NK-92 (cell line): ENCODE measurements around the gene HSBP1L1.

Experiments
- DNase-seq: peaks from one replicate; lab custom pipeline; 2025; ENCODE audit not compliant: unreplicated experiment; lab: John Stamatoyannopoulos, UW

The HSBP1L1 gene

DNA sequence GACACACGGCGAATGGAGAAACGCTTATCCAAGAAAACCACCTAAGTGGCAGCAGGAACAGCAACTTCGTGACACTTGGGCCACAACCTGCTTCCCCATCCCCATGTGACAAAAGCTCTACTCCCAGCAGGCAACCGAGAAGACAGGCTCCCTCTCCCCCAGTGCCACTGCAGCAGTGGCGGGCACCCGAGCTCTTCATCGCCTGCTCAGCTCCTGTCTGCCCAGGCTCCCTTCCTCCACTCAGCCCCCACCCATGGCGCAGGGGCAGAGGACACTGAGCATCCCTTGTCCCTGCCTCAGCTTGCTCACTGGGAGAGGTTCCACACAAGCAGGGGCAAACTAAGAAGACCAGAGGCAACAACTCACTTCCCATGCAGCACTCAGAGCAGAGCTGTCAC is 35.9 kb upstream of the HSBP1L1 start:
- no peak for DNase-seq

- no peak for DNase-seq
These were observed 34.3 kb upstream of the HSBP1L1 start for GRCh38 chr18:79930020-79930642.

- DNase-seq, result no peak
These were observed 33.0 kb upstream of the HSBP1L1 start for GRCh38 chr18:79931475-79931874.

DNA sequence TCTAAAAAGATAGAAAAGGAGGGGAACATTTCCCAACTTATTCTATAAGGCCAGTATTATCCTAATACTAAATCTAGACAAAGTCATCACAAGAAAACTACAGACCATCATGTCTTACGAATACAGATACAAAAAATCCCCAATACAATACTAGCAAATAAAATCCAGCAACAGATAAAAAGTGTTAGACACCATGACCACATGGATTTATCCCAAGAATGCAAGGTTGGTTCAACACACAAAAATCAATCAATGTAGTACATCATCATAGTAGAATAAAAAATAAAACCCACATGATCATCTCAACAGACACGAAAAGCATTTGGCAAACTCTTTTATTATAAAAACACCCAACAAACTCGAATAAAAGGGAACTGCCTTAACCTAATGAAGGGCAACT is 31.5 kb upstream of the HSBP1L1 start:
- no peak for DNase-seq

DNA sequence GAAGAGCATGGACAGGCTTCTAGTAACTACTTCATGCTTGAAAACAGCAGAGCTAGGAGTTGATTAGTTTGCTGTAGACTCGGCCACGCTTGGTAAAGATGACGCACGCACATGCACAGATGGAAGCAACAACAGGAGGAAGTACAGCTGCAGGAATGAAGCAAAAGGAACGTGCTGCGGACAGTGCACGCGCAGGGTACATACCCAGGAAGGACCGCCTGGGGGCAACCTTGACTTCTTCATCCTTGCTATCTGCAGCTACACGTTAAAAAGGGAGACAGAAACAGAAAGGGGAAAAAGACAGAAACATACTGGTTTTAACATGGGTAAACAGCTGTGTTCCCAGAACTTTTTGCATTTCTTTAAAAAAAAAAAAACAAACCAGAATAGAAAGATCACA is 30.7 kb upstream of the HSBP1L1 start:
- DNase-seq, result no peak

GRCh38 chr18:79934311-79935097 is 29.9 kb upstream of the HSBP1L1 start:
- DNase-seq, result no peak

DNA sequence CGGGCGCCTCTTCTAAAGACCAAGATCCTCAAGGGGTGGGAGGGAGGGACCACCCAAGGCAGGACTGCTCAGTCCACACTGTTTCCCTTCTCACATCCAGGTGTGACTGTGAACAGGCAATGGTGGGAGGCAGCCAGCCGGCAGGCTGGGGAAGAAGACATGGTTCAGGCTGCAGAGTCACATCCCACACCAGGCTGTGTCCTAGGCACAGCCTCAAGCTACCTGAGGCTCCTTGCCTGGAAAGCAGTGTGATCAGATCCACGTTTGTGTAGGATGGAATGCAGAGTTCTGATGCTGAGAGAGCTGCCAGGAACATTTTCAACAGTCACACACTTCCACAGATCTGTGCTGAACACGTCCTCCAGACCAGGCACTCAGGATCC is 29.4 kb upstream of the HSBP1L1 start:
- no peak for DNase-seq

GRCh38 chr18:79935499-79935898 is 28.9 kb upstream of the HSBP1L1 start:
- no peak for DNase-seq

- DNase-seq, result no peak
These were observed 28.5 kb upstream of the HSBP1L1 start for GRCh38 chr18:79935925-79936324.

DNA sequence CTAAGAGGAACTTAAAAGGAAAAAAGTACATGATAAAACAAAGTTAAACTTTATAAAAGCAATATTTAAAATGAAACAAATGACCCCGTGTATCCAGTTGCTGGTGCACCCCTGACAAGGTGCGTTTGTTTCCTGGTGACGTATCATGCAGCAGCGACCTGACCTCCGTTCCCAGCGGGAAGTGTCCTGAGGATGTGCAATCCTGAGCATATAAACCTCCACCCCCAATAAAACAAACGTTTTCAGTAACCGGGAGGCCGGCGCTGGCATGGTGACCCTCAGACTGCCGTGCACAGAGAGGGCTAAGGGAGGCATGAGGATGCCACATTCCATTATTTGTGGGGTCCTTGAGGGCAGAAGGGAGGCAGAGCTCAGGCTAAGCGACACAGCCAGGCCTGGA is 27.8 kb upstream of the HSBP1L1 start:
- DNase-seq, result no peak

DNA sequence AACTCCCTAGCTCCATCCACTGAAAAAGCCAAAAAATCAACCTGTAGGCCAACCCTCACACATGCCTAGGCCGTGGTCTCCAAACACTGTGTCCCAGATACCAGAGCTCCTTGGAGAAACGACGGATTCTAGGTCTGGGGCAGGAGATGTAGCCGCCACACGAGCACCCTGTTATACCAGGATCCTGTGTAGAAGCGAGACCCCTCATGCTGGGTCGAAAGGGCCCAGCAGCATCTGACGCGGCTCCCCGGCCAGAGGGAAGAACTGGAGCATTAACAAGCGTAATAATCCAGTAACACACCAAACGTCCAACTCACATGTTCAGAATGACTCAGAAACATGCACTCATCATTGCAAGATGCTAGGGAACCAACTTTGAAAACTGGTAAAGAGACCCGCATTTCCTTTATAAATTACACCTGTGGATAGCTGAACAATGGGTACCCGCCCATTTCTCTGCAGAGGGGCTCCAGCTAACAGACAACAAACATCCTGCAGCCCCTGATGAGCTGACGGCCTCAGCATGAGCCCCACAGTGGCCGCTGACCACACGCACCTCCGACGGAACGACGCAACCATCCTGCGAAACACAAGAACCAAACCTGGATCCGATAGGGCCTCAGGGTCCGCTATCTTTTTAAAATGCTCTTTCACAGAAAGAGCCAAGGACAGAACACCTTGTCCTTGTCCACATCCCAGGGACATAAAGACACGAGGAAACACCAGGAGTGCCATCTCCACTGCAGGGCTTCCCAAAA is 27.2 kb upstream of the HSBP1L1 start:
- no peak for DNase-seq

DNA sequence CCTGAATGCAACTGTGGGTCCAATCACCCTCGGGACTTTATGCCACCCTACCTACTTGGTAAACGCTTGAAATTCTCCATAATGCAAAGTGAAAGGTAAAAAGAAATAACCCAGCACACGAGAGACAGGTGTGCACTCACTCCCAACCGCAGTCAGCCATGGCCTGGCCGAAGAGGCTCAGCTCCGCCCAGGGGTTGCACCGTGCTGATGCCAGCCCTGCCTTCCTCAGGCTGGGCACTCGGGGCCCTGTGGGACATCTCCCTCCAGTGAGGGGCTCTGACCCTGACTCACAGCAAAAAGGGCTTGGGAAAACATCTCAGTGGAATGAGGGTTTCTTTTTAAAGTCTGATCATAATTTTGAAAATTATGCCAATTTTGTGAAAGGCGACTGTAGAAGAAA is 26.2 kb upstream of the HSBP1L1 start:
- no peak for DNase-seq

GRCh38 chr18:79939096-79939495 is 25.3 kb upstream of the HSBP1L1 start:
- DNase-seq, result no peak

- DNase-seq, result no peak
These were observed 24.2 kb upstream of the HSBP1L1 start for GRCh38 chr18:79940126-79940813.

DNA sequence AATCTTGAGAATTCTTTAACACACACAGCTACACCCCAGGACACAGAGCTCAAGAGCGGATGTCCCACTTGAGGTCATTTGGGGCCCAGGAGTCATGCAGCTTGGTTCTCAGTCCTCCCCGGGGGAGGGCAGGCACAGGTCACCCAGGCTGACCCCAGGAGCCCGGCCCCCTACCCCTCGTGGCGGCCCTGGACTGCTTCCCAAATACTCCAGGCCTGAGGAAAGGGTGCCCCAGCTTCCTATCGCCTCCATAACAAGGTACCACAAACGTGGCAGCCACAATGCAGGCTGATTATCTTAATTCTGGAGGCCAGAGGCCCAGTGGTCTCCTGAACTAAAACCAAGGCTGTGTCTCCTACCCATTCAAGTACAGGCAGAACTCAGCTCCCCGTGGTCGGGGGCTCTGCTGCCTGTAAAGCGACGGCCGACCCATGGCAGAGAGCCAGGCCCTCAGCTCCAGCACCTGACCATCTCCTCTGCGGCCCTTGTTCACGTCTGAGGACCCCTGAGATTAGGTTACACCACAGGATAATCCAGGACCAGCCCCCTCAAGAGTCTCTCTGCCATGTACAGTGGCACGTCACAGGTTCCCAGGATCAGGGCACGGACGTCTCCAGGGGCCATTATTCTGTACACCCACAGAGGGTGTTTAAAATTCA is 23.5 kb upstream of the HSBP1L1 start:
- DNase-seq, result no peak

DNA sequence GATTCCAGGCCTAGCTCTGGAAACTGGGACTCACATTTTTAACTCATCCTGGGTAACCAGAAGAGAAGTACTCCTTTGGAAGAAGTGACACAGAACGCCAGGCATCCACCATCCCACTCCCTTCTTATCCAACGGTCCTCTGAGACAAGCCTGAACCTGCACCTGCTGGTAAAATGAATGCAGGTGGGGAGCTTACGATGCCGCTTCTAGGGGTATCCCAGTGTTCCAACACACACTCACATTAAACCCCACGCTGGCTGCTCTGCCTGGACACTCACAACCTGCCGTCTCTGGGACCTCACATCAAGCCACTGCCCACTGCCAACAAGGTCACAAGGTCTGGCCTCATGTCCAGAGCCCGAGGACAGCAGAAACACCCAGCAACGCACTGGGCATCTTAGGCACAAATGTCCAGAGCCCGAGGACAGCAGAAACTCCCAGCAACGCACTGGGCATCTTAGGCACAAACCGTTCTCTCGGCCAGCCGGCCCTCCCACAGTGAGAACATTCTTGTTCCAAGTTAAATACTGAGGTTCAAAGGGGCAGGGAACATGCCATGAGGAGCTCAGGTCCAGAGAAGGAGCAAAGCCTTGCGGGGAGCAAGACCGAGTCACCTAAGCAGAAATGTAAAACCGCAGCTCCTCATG is 22.8 kb upstream of the HSBP1L1 start:
- DNase-seq, result no peak

GRCh38 chr18:79942211-79942610 is 22.2 kb upstream of the HSBP1L1 start:
- DNase-seq, result no peak

DNA sequence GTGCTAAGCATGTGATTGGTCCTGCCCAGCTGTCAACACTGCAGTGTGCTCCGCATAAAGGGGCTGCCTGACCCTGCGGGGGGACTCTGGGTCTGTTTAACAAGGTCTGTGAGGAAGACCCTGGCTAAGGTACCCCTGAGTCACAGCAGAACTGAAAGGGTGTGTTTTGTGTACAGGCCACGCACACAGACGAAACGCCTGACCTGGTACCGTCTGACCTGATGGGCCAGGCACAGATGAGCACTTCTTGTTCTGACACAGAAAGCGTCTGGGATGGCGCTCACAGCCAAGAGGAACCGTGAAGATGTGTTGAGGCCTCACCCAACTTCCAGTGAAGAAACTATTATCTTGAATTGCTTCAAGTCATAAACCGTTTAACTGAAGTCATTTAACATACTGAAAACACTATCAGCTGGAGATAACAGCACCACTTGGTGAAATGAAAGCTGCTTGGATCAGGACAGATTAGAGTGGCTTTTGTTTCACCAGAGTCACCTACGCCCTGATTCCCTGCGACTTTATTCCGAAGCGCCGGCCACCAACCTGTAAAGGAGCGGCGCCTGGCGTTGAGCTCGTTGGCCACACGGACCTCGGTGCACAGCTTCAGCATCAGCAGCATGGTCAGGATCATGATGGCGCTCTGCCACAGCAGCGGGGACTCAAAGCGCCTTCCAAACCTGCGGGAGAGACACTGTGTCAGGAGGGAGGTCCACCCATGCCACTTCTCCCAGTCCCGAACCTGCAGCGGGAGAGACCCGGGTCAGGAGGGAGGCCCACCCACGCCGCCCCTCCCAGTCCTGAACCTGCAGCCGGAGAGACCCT is 21.4 kb upstream of the HSBP1L1 start:
- no peak for DNase-seq

- no peak for DNase-seq
These were observed 20.8 kb upstream of the HSBP1L1 start for GRCh38 chr18:79943608-79944125.
